Memory B cell (primary cell): Measurements from ENCODE around the gene MYH10.

Experiments
- ATAC-seq: fragments of 150-1000 bp; cut with Tn5 transposase; 2 replicates; pipeline ENCODE4 v1.10.0; 2021; ENCODE audit warnings: low read depth, mild to moderate bottlenecking, moderate library complexity
- DNase-seq, 2 donors: peaks; one replicate each; pipeline ENCODE4 v3.0.0; 2022; ENCODE audit warnings: low spot score in 2 of 2
- H3K27ac Mint-ChIP-seq: one replicate; pipeline ENCODE4 v1.8.0; 2022; ENCODE audit warnings: mild to moderate bottlenecking, moderate library complexity, mixed read lengths
- H3K27me3 Mint-ChIP-seq: one replicate; pipeline ENCODE4 v1.8.0; 2022; ENCODE audit warnings: mixed read lengths
- H3K36me3 Mint-ChIP-seq: one replicate; pipeline ENCODE4 v1.8.0; 2022; ENCODE audit warnings: mild to moderate bottlenecking, mixed read lengths
- H3K4me1 Mint-ChIP-seq: one replicate; pipeline ENCODE4 v1.8.0; 2022; ENCODE audit warnings: mixed read lengths
- H3K4me3 Mint-ChIP-seq: one replicate; pipeline ENCODE4 v1.8.0; 2022; ENCODE audit warnings: mild to moderate bottlenecking, moderate library complexity, mixed read lengths
- H3K9me3 Mint-ChIP-seq: one replicate; pipeline ENCODE4 v1.8.0; 2022; ENCODE audit warnings: mixed read lengths

Gene MYH10

DNA sequence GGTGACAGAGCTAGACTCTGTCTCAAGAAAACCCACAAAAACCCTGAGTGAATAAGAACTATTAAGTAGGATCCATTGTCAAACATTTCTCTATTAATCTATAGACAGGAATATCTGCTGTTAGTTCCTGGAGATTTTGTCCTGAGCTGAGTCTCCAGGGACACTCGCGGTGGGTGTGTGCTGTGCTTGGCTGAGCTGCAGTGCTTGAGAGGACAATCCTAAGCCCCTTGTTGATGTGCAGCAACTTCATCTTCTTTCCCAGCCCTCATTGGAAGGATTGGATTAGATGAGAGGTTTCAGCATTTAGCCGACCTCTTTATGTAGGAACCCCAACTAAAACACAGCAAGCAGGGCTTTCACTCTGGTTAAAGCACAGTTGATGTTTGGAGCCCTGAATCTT, 161.5 kb downstream of the MYH10 start:
- ATAC-seq (no peak), DNase-seq (no peak)
- Mint-ChIP-seq H3K4me3 (no peak overlapping the region), H3K36me3 (peaks cover 33% of the 10 kb centered on the region), H3K27ac (no peak overlapping the region), H3K27me3 (no peaks in the 10 kb centered on the region), H3K4me1 (peaks cover 7% of the 10 kb centered on the region), H3K9me3 (no peaks in the 10 kb centered on the region)

DNA sequence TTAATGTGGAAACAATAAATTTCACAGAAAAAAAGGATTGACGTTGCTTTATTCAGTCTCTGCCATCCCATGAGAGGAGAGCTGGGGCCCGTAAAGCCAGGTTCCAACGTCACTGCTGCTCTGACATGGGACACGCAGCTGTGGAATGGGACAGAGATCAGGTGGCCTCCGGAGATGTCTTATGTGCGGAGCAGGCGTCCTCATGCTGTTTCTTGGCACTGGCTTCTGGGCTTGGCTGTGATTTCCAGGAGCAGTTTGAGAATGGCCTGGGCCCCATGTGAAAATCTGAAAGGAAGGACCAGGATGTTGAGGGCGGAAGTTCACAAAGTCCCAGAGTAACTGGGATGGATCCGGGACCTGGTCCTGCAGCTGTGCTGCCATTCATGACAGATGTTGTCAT, 162.4 kb downstream of the MYH10 start:
- no peak for DNase-seq
- H3K36me3 Mint-ChIP-seq: peaks cover 31% of the 10 kb centered on the region
- H3K27ac Mint-ChIP-seq: no peak overlapping the region
- no peak overlapping the region for H3K4me3 Mint-ChIP-seq
- no peaks in the 10 kb centered on the region for H3K9me3 Mint-ChIP-seq
- no peak for ATAC-seq
- H3K27me3 Mint-ChIP-seq: no peaks in the 10 kb centered on the region
- H3K4me1 Mint-ChIP-seq: peaks cover 7% of the 10 kb centered on the region

DNA sequence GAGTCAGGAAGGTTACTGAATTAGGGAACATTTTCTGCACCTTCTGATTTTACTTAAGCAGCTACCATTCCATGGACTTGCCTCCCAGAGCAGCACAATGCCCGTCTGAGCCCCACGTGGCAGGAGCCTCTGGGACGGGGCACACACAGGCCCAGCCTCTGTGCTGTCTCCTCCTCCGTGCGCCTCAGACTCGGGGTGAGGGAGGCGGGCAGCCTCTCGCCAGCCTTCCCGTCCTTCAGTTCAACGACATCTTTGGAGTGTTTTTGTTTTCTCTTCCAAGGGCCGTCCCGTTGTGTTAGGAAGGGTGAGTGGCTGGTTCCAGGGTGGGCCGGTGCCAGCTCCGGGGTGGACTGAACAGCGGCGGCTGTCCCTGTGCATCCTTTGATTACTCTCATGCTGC, 163.0 kb downstream of the MYH10 start:
- Mint-ChIP-seq H3K4me1 (peaks cover 7% of the 10 kb centered on the region), H3K36me3 (peaks cover 33% of the 10 kb centered on the region), H3K27me3 (no peaks in the 10 kb centered on the region), H3K9me3 (no peaks in the 10 kb centered on the region), H3K27ac (no peak overlapping the region), H3K4me3 (no peak overlapping the region)
- DNase-seq (no peak), ATAC-seq (no peak)

DNA sequence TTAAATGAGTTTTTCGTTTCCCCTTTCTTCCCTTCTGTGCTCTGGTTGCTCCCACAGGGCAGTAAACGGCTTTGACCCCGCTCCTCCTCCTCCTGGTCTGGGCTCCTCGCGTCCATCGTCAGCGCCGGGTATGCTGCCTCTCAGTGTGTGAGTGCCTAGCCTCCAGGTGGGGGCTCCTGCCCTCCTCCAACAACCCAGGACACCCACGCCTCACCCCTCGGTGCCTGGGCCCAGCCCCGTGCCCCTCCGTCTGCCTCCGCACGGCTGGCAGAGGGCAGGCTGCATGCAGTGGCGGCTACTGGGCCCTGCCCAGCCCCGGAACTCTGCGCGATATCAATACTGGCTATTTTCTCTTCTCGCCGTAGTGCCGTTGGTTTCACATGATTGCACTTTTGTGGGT, 163.7 kb downstream of the MYH10 start:
- H3K36me3 Mint-ChIP-seq: peaks cover 33% of the 10 kb centered on the region
- no peaks in the 10 kb centered on the region for H3K27me3 Mint-ChIP-seq
- no peak for DNase-seq
- H3K27ac Mint-ChIP-seq: no peak overlapping the region
- H3K4me1 Mint-ChIP-seq: peaks cover 7% of the 10 kb centered on the region
- no peaks in the 10 kb centered on the region for H3K9me3 Mint-ChIP-seq
- no peak overlapping the region for H3K4me3 Mint-ChIP-seq
- ATAC-seq: no peak

DNA sequence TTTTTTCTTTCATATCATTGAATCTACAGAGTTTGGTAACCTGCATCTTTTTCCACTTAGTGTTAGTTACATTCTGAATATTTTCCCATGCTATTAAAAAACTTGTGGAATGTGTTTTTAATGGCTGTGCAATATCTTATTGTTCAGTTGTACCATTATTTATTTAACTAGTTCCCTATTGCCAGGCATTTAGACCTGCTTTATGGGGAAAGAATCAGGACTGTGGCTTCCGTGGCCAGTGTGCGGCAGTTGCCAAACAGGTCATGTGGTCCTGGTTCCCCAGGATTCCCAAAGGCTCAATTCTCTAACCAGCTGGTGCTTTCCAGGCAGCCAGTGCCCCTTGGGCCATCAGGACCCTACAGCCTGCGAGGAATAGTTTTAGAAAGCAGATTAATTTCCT, 164.1 kb downstream of the MYH10 start:
- DNase-seq: no peak
- Mint-ChIP-seq H3K4me1 (peaks cover 8% of the 10 kb centered on the region), H3K27ac (no peak overlapping the region), H3K4me3 (no peak overlapping the region), H3K36me3 (peaks cover 36% of the 10 kb centered on the region), H3K9me3 (no peaks in the 10 kb centered on the region), H3K27me3 (no peaks in the 10 kb centered on the region)
- ATAC-seq: no peak

DNA sequence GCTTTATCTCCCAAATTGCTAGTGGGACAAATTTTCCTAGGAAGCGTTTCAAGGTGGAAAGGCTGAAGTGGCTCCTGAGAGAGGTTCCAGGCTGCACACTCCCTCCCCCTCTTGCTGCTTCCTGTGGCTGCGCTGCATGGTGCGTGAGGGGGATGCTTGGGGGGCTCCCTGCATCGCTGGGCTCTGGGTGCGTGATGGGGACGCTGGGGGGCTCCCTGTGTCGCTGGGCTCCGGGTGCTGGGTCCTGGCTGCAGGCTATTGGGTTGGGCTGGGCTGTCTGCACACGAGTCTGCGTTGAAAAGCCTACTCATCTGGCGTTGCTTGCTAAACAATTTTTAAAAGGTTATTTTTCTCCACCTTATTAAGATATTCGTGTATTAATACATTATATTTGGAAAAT, 164.8 kb downstream of the MYH10 start:
- Mint-ChIP-seq H3K36me3 (peaks cover 36% of the 10 kb centered on the region), H3K4me1 (peaks cover 8% of the 10 kb centered on the region), H3K27ac (no peak overlapping the region), H3K9me3 (no peaks in the 10 kb centered on the region), H3K4me3 (no peak overlapping the region), H3K27me3 (no peaks in the 10 kb centered on the region)
- ATAC-seq (no peak), DNase-seq (no peak)

DNA sequence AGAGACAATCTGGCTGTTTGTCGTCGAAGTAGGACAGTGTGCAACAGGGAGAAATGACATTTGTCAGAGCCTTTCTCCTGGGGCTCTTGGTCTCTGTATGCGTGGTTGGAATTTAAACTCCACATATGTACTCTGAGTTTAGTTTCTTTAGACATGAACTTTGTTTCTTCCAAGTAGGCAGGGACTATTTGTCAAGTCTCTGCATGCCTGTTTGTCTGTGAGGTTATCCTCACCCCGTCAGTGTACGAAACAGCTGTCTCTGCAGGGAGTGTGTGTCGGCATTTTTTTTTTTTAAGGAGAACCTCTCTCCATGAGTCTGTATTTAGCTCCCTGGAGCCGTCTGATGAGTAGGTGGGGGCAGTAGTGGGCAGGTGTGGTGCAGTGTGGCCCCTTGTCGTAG, 165.2 kb downstream of the MYH10 start:
- DNase-seq (no peak), ATAC-seq (no peak)
- Mint-ChIP-seq H3K36me3 (peaks cover 36% of the 10 kb centered on the region), H3K27ac (no peak overlapping the region), H3K27me3 (no peaks in the 10 kb centered on the region), H3K9me3 (no peaks in the 10 kb centered on the region), H3K4me3 (no peak overlapping the region), H3K4me1 (peaks cover 8% of the 10 kb centered on the region)

DNA sequence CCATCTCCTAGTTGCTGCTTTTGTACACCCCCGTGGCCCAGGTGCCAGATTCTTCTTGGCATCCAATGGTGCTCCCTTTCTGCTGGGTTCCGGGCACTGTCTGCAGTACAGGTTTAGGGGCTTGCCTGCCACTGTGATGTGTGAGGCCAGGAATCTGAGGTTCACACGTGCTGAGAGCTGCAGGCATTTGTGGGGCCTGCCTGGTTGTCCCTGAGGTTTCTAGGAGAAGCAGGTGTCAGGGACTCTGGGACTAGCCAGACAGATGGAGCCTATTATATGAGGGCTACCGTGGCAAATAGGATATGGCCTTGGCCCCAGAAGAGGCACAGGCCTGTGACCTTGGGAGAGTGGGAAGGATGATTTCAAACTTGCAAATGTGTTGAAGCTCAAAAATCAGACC, 165.6 kb downstream of the MYH10 start:
- Mint-ChIP-seq H3K27me3 (no peaks in the 10 kb centered on the region), H3K27ac (no peak overlapping the region), H3K4me1 (peaks cover 8% of the 10 kb centered on the region), H3K36me3 (peaks cover 38% of the 10 kb centered on the region), H3K9me3 (no peaks in the 10 kb centered on the region), H3K4me3 (no peak overlapping the region)
- no peak for ATAC-seq
- no peak for DNase-seq

DNA sequence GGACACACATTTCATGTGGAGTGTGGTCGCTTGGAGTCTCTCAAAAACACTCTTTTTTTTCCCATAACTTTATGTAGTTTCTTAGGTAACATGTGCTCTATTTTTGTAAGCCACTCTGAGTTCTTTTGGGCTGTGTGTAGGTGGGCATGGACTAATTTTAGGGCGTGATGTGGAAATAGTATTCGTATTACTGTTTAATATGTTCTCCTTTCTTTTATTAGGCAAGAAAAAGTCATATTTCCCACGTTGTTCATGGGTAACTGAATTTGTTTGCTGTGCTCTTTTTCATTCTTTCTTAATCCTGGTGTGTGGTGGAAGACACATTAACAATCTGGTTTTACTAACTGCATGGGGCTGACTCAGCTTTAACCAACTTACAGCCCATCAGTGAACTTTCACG, 167.4 kb downstream of the MYH10 start:
- no peaks in the 10 kb centered on the region for H3K9me3 Mint-ChIP-seq
- no peak for DNase-seq
- ATAC-seq: no peak
- H3K4me1 Mint-ChIP-seq: peaks cover 11% of the 10 kb centered on the region
- H3K27me3 Mint-ChIP-seq: no peaks in the 10 kb centered on the region
- peaks cover 43% of the 10 kb centered on the region for H3K36me3 Mint-ChIP-seq
- no peak overlapping the region for H3K4me3 Mint-ChIP-seq
- H3K27ac Mint-ChIP-seq: peak overlapping the region; percentile 49

DNA sequence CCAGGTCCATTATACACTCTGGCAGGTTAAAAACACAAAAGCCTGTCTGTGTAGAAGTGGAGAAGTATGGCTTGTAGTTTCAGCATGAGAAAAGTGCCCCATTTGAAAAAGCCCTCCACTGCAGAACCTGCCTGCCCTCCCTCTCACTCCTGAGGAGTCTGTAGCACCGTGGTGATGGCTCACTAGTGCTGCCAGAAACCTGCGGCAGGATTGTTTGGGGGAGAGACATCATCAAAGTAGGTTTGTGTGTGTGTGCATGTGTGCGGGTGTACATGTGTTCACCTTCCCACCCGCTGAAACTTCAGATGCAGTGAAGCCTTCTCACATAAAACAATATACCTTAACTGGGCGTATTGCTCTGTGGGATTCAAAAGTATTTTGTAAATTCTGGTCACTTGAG, 168.0 kb downstream of the MYH10 start:
- Mint-ChIP-seq H3K27ac (no peak overlapping the region), H3K4me3 (no peak overlapping the region), H3K4me1 (peaks cover 13% of the 10 kb centered on the region), H3K27me3 (no peaks in the 10 kb centered on the region), H3K9me3 (no peaks in the 10 kb centered on the region), H3K36me3 (peaks cover 43% of the 10 kb centered on the region)
- DNase-seq: no peak
- no peak for ATAC-seq

DNA sequence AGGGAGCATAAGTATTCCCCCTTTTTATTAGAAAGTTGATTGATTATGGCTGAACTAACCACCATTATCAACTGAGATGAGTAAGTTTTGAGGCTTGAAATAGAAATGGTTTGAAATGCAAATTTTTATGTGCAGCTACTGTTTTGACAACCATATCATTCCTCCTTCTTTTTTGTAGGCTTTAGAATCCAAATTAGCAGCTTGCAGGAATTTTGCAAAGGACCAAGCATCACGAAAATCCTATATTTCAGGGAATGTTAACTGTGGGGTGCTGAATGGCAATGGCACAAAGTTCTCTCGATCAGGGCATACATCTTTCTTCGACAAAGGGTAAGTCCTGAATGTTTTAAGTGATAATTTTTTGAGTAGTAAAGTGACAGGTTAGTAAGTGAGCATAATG, 170.7 kb downstream of the MYH10 start:
- Mint-ChIP-seq H3K4me1 (peaks cover 22% of the 10 kb centered on the region), H3K27me3 (no peaks in the 10 kb centered on the region), H3K27ac (no peak overlapping the region), H3K9me3 (no peaks in the 10 kb centered on the region), H3K36me3 (peaks cover 52% of the 10 kb centered on the region), H3K4me3 (no peak overlapping the region)
- DNase-seq (no peak), ATAC-seq (no peak)

DNA sequence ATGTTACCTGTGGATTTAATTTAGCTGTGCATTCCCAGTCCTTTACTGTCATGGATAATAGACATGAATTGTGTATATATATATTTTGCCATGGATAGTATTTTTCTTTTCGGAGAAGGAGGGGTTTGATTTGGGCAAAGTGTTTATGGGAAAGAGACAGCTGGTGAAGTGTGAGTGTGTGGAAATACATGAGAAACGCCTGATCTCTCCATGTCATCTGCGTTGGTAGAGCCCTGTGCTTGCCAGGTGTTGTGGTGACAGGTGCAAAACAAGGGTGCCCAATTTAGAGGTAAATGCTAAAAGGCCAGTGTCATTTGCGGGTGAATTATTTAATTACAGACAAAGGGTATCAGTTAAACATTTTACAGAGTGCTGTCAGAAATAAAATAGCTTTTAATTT, 171.4 kb downstream of the MYH10 start:
- DNase-seq (no peak), ATAC-seq (no peak)
- Mint-ChIP-seq H3K27me3 (no peaks in the 10 kb centered on the region), H3K4me3 (no peak overlapping the region), H3K9me3 (no peaks in the 10 kb centered on the region), H3K36me3 (peaks cover 47% of the 10 kb centered on the region), H3K27ac (no peak overlapping the region), H3K4me1 (peaks cover 19% of the 10 kb centered on the region)

DNA sequence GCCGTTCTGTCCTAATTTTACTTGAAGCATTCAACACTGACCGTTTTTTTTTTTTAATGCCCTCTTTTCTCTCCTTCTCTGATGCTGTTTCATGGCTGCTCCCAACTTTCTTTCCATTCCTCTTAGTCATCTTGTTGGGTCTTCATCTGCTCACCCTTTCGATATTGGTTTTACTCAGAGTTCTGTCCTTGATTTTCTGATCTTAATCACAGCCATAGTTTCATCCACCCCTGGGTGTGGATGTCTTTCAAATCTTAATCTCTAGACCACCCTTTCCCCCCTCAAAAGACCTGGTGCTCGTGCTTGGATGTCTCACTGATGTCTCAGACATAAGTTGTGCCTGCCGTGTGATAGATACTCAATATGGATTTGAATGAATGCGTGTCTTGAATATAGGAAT, 172.4 kb downstream of the MYH10 start:
- H3K4me1 Mint-ChIP-seq: peaks cover 17% of the 10 kb centered on the region
- no peak overlapping the region for H3K4me3 Mint-ChIP-seq
- H3K27ac Mint-ChIP-seq: no peak overlapping the region
- H3K9me3 Mint-ChIP-seq: no peaks in the 10 kb centered on the region
- H3K36me3 Mint-ChIP-seq: peaks cover 44% of the 10 kb centered on the region
- DNase-seq (no peak), ATAC-seq (no peak)
- no peaks in the 10 kb centered on the region for H3K27me3 Mint-ChIP-seq

DNA sequence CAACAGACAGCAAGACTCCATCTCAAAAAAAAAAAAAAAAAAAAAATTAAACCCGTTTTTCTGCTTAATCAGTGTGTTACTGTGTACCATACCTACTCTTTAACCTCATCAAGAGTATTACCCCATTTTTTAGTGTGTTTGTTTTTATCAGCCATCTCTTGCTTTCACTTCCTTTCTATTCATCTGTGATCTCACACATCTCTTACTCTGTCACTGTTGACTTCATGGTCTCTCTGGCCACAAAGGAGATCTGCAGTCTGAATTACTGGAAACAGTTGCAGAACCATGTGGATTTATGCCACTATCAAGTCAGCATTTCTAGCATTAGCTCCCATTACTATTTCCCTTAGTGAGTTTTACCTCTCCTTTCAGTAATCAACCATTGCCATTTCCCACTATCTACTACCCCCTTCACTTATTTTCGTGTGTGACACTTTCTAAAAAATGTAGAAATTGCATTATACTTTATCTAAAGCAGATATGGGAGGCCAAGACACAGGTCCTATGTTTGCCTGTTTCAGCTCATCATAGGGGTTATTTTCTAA, 174.8 kb downstream of the MYH10 start:
- DNase-seq: no peak
- no peaks in the 10 kb centered on the region for H3K27me3 Mint-ChIP-seq
- H3K27ac Mint-ChIP-seq: peak overlapping the region; percentile 49
- no peaks in the 10 kb centered on the region for H3K9me3 Mint-ChIP-seq
- peaks cover 44% of the 10 kb centered on the region for H3K36me3 Mint-ChIP-seq
- no peak overlapping the region for H3K4me3 Mint-ChIP-seq
- H3K4me1 Mint-ChIP-seq: peaks cover 15% of the 10 kb centered on the region
- ATAC-seq: peak; percentile 37

DNA sequence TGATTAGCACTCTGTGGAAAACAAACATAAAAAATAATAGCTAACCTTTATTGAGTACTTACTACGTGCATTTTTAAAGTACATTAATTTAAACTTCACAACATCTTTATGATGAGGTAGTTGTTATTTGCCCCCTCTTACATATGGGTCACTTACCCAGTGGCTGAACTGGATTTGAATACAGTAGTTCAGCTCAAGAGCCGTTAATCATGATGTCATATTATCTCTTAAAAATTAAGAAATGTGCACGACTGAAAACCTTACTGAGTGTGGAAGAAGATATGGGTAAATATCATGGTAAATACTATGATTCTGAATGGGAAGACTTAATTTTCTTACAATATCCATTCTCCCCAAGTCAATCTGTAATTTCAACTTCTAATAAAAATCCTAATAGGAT, 177.2 kb downstream of the MYH10 start:
- Mint-ChIP-seq H3K27me3 (no peaks in the 10 kb centered on the region), H3K27ac (no peak overlapping the region), H3K36me3 (peaks cover 44% of the 10 kb centered on the region), H3K4me1 (peaks cover 15% of the 10 kb centered on the region), H3K4me3 (no peak overlapping the region), H3K9me3 (no peaks in the 10 kb centered on the region)
- DNase-seq (no peak), ATAC-seq (no peak)
